A549 (cell line): ENCODE data around the gene SAMD10. TPM values are rescaled to one million over a fixed set of nuclear protein-coding genes. Genes with fewer than 3 reads are reported as not detected.
"Not testable (repeated sequence)": the region's sequence is repeated elsewhere in the genome, so short reads cannot be mapped to it uniquely, and the experiment has no call there.

ENCODE experiments used
- ATAC-seq, 2 experiments: fragments of 200-7000 bp in 1 of 2; fragments of >200 bp in 1 of 2; cut with Nextera tagmentation in 1 of 2; cut with Tn5 transposase in 1 of 2; 3 replicates each; pipeline versions ENCODE4 v1.8.0 to v1.9.1; 2018 to 2020; ENCODE audit warnings: mild to moderate bottlenecking in 1 of 2, moderate library complexity in 1 of 2
- CTCF ChIA-PET: fragments of 300-600 bp; sonication (Branson Sonifier 250); formaldehyde crosslinking; extraction: SDS; loops from one replicate; lab custom pipeline; 2021; ENCODE audit warnings: antibody characterized with exemption, inconsistent platforms; lab: Yijun Ruan, JAX
- POLR2A ChIA-PET: fragments of 350-600 bp; formaldehyde crosslinking; extraction: SDS; loops from one replicate; lab custom pipeline; 2021; ENCODE audit warnings: antibody characterized with exemption, inconsistent platforms; lab: Yijun Ruan, JAX
- DNase-seq, 2 experiments: peaks; one replicate each; pipeline versions ENCODE4 v3.0.0 to v3.0.0-alpha.2; 2011 to 2016; ENCODE audit warnings: low read depth in 1 of 2, low spot score in 1 of 2
- FAIRE-seq: peaks from 2 replicates; lab custom pipeline; 2011; peaks lifted over from hg19 to GRCh38; lab: Jason Lieb, UNC
- H3K27ac ChIP-seq, 2 experiments: fragments of >200 bp; sonication (Bioruptor Twin); formaldehyde crosslinking; 3 replicates each; pipeline ENCODE4 v1.5.1; 2016 to 2017
- H3K4me1 ChIP-seq: fragments of >200 bp; sonication (Bioruptor Twin); formaldehyde crosslinking; 3 replicates; pipeline ENCODE4 v1.6.1; 2016
- H3K4me2 ChIP-seq: fragments of >200 bp; sonication (Bioruptor Twin); formaldehyde crosslinking; 3 replicates; pipeline ENCODE4 v1.6.1; 2016
- H3K4me3 ChIP-seq: fragments of >200 bp; sonication (Bioruptor Twin); formaldehyde crosslinking; 3 replicates; pipeline ENCODE4 v1.5.1; 2016
- H3K9me3 ChIP-seq: fragments of >200 bp; sonication (Bioruptor Twin); formaldehyde crosslinking; 3 replicates; pipeline ENCODE4 v1.6.1; 2016
- BCL3 ChIP-seq: fragments of >200 bp; sonication (Bioruptor Twin); formaldehyde crosslinking; IDR thresholded peaks from 3 replicates; pipeline ENCODE4 v1.6.1; 2016
- EHMT2 ChIP-seq: fragments of 200-600 bp; sonication (generic); IDR thresholded peaks from 2 replicates; pipeline ENCODE4 v1.6.1; 2016; ENCODE audit warnings: antibody characterized with exemption, low read depth, mild to moderate bottlenecking, moderate library complexity
- EP300 ChIP-seq, 2 experiments: fragments of >200 bp; sonication (Bioruptor Twin); formaldehyde crosslinking; IDR thresholded peaks; 2 replicates in 1 of 2; 3 replicates in 1 of 2; pipeline ENCODE4 v1.6.1; 2016 to 2017
- HES2 ChIP-seq: fragments of >200 bp; sonication (Bioruptor Twin); formaldehyde crosslinking; IDR thresholded peaks from 2 replicates; pipeline ENCODE4 v1.6.1; 2016
- HMGXB4 ChIP-seq: fragments of 250-450 bp; sonication (Bioruptor Pico); IDR thresholded peaks from 2 replicates; pipeline ENCODE4 v1.5.0; 2021; ENCODE audit warnings: mild to moderate bottlenecking, moderate library complexity, borderline replicate concordance
- MAFK ChIP-seq: fragments of 450-650 bp; IDR thresholded peaks from 2 replicates; pipeline ENCODE4 v1.6.1; 2014; ENCODE audit not compliant: partially characterized antibody
- MAX ChIP-seq: IDR thresholded peaks from 2 replicates; pipeline ENCODE4 v1.6.1; 2012
- MYC ChIP-seq: IDR thresholded peaks from 2 replicates; pipeline ENCODE4 v1.6.1; 2012; ENCODE audit warnings: mild to moderate bottlenecking, inconsistent platforms, low read length, improper control_type of control experiment, borderline replicate concordance
- NPAS2 ChIP-seq: fragments of 250-450 bp; sonication (Bioruptor Pico); IDR thresholded peaks from 2 replicates; pipeline ENCODE4 v1.8.0; 2022; ENCODE audit warnings: mild to moderate bottlenecking, moderate library complexity, borderline replicate concordance
- RARB ChIP-seq: fragments of 250-450 bp; sonication (Bioruptor Pico); IDR thresholded peaks from 2 replicates; pipeline ENCODE4 v1.8.0; 2021; ENCODE audit warnings: mild to moderate bottlenecking, moderate library complexity
- TP53 ChIP-seq: fragments of 250-450 bp; sonication (Bioruptor Pico); IDR thresholded peaks from 2 replicates; pipeline ENCODE4 v1.5.0; 2021; ENCODE audit warnings: mild to moderate bottlenecking, moderate library complexity
- USF2 ChIP-seq: fragments of 450-650 bp; IDR thresholded peaks from 2 replicates; pipeline ENCODE4 v1.6.1; 2014; ENCODE audit warnings: antibody characterized with exemption
- ZC3H11A ChIP-seq: fragments of 450-650 bp; IDR thresholded peaks from 2 replicates; pipeline ENCODE4 v1.6.1; 2014; ENCODE audit warnings: antibody characterized with exemption, mild to moderate bottlenecking
- ZNF302 ChIP-seq: fragments of 250-450 bp; sonication (Bioruptor Pico); IDR thresholded peaks from 2 replicates; pipeline ENCODE4 v1.9.0; 2021; ENCODE audit warnings: inconsistent platforms, mild to moderate bottlenecking, moderate library complexity
- WGBS: methylation state at CpG from one replicate; pipeline ENCODE4 v1.1.6; 2017; ENCODE audit errors: missing lambda C conversion rate; 5-methylcytosine and 5-hydroxymethylcytosine counted together
- polyA plus RNA-seq, 4 experiments: library from polyadenylated mRNA; depleted of rRNA in 3 of 4; stranded (reverse); fragments of >200 nt; fragmentation: RNase III in 1 of 4; extraction: RNeasy Plus Mini Kit Qiagen cat#74134 plus additional on column Dnase treatment in 1 of 4; gene quantifications; 2 replicates in 3 of 4; 3 replicates in 1 of 4; pipeline ENCODE4 v1.2.3, GENCODE V29; 2011 to 2017

The SAMD10 gene
- polyA plus RNA-seq, 2 of the 4 experiments (the other 2 are of a cell fraction) = not detected

- Histone ChIP-seq H3K9me3 (no peaks in the 10 kb centered on the region), H3K27ac (no peak overlapping the region), H3K4me2 (no peak overlapping the region)
- ATAC-seq (no peak), FAIRE-seq (no peak)
- 95% methylated on average over 21 of the region's 27 CpGs for WGBS
- CTCF ChIA-PET = interaction anchor here (0.9 to 4.6 kb wide), 2 partner anchors 11 to 426 kb away, joined by 5 to 44 read pairs; no protein-coding TSS in a partner anchor
- TF ChIP-seq EHMT2 (no peak), ZC3H11A (no peak), HES2 (no peak), USF2 (no peak), HMGXB4 (CRISPR knock-in tag) (no peak), EP300 (IDR thresholded peaks at IDR 0.05) (no peak), RARB (CRISPR knock-in tag) (no peak), MYC (no peak)
- TF ChIP-seq, all 56 proteins: peak for 0
- POLR2A ChIA-PET = no interaction called here
- peaks cover 1% of the 10 kb centered on the region; the same call in 2 of the 3 replicates for H3K4me1 ChIP-seq
- no peak overlapping the region for H3K4me3 ChIP-seq
- DNase-seq = no peak
These were observed 16.1 kb downstream of the SAMD10 start for GRCh38 chr20:63963348-63963741.

- POLR2A ChIA-PET = interaction anchor here (2.2 kb wide), 1 partner anchor 18 kb away, joined by 6 read pairs; the partner anchor contains the start of gene PRPF6
- CTCF ChIA-PET = interaction anchor here (0.9 to 4.6 kb wide), 4 partner anchors 12 to 425 kb away, joined by 3 to 44 read pairs (median 6); partner anchors contain the start of genes PRPF6 and PTK6
- 96% methylated on average over 45 of the region's 61 CpGs for WGBS
- TF ChIP-seq HES2 (no peak), BCL3 (no peak), ZNF302 (no peak)
- Histone ChIP-seq H3K9me3 (no peaks in the 10 kb centered on the region), H3K4me3 (no peak overlapping the region), H3K27ac (no peak overlapping the region), H3K4me1 (peaks cover 4% of the 10 kb centered on the region), H3K4me2 (no peak overlapping the region)
- no peak for FAIRE-seq
- no peak for ATAC-seq
- DNase-seq = no peak
These were observed 16.8 kb downstream of the SAMD10 start for GRCh38 chr20:63962426-63963347.

- 92% methylated on average over 26 of the region's 26 CpGs for WGBS
- POLR2A ChIA-PET = interaction anchor here (2.2 kb wide), 1 partner anchor 19 kb away, joined by 6 read pairs; the partner anchor contains the start of gene PRPF6
These were observed 17.6 kb downstream of the SAMD10 start for GRCh38 chr20:63961664-63962425.

GRCh38 chr20:63960654-63961621, 18.5 kb downstream of the SAMD10 start:
- CTCF ChIA-PET = interaction anchor here (0.9 to 4.6 kb wide), 4 partner anchors 13 to 423 kb away, joined by 3 to 44 read pairs (median 9); partner anchors contain the start of gene PTK6
- 87% methylated on average over 7 of the region's 15 CpGs for WGBS

More at GRCh38 chr20:63961664-63962425, 17.6 kb downstream of the SAMD10 start:
- no peak overlapping the region for H3K4me2 ChIP-seq
- FAIRE-seq (no peak), DNase-seq (no peak), ATAC-seq (no peak)
- peaks cover 8% of the 10 kb centered on the region for H3K4me1 ChIP-seq
- H3K9me3 ChIP-seq = no peaks in the 10 kb centered on the region
- H3K27ac ChIP-seq = no peak overlapping the region
- CTCF ChIA-PET = interaction anchor here (0.9 to 4.6 kb wide), 4 partner anchors 12 to 424 kb away, joined by 3 to 44 read pairs (median 6); partner anchors contain the start of genes PRPF6 and PTK6
- TF ChIP-seq NPAS2 (CRISPR knock-in tag) = no peak
- no peak for TF ChIP-seq TP53 (CRISPR knock-in tag)
- no peak for TF ChIP-seq MAFK
- no peak for TF ChIP-seq MAX
- no peak overlapping the region for H3K4me3 ChIP-seq

More at GRCh38 chr20:63960654-63961621, 18.5 kb downstream of the SAMD10 start:
- not testable (repeated sequence) for H3K4me3 ChIP-seq, H3K4me1 ChIP-seq, H3K9me3 ChIP-seq, FAIRE-seq, H3K4me2 ChIP-seq, H3K27ac ChIP-seq, DNase-seq, ATAC-seq
- POLR2A ChIA-PET = interaction anchor here (2.2 kb wide), 1 partner anchor 20 kb away, joined by 6 read pairs; the partner anchor contains the start of gene PRPF6
